T1000 (cell line): Measurements from ENCODE around the gene KMT5C.

ENCODE experiments used
- DNase-seq: peaks from one replicate; lab custom pipeline; 2025; ENCODE audit warnings: mixed read lengths; lab: John Stamatoyannopoulos, UW

KMT5C gene

GRCh38 chr19:55385724-55386492 lies 46.2 kb downstream of the KMT5C start, which contains the start of gene RPL28:
Gene RPL28, plus strand, starts transcription at chr19:55385932. Its CDS starts 426 bp downstream, at chr19:55386358.
- peak; percentile 95 for DNase-seq

GRCh38 chr19:55386493-55386971 lies 46.9 kb downstream of the KMT5C start:
- DNase-seq: no peak

GRCh38 chr19:55387736-55388497 lies 48.2 kb downstream of the KMT5C start:
- no peak for DNase-seq

GRCh38 chr19:55389386-55390317 lies 50.0 kb downstream of the KMT5C start:
- no peak for DNase-seq

GRCh38 chr19:55390461-55390880 lies 50.8 kb downstream of the KMT5C start:
- no peak for DNase-seq

GRCh38 chr19:55391191-55391670 lies 51.6 kb downstream of the KMT5C start:
- no peak for DNase-seq

- DNase-seq: no peak
These were observed 52.3 kb downstream of the KMT5C start for GRCh38 chr19:55391702-55392615.

- no peak for DNase-seq
These were observed 53.4 kb downstream of the KMT5C start for GRCh38 chr19:55392820-55393761.
